ENCODE results near the gene CACNB4.

GRCh38 chr2:152075461-152076050 lies 23.3 kb downstream of the CACNB4 start:
- TF ChIP-seq CTCF (conservative IDR thresholded peaks at IDR 0.05 in 1 of 2, IDR thresholded peaks at IDR 0.05 in 1 of 2; ENCODE audit: extremely low read depth in 1 of 2, insufficient read depth in 1 of 2, low read depth in 1 of 2, low read length in 2 of 2) (no peak), EZH2 (IDR thresholded peaks at IDR 0.05; ENCODE audit: borderline replicate concordance, low read length) (no peak)

Data from mammary epithelial cell (primary cell).